Measurements from ENCODE around the gene PLEKHF1. TPM values are rescaled to one million over a fixed set of nuclear protein-coding genes. Genes with fewer than 3 reads are reported as not detected.
"Not testable (repeated sequence)": the region's sequence is repeated elsewhere in the genome, so short reads cannot be mapped to it uniquely, and the experiment has no call there.

The PLEKHF1 gene
- 1 to 10 TPM; 2.7 to 4.9 (median 3.6) TPM for polyA plus RNA-seq (ENCODE audit: insufficient read length in 10 of 10)
- long read RNA-seq, donor 1, partial matches to known transcripts = 0 of 3 reads
- long read RNA-seq, donor 1, other reads (novel, unspliced or antisense) = 0 of 3 reads
- long read RNA-seq, donor 2, partial matches to known transcripts = 0 of 2 reads
- long read RNA-seq, donor 2, other reads (novel, unspliced or antisense) = 0 of 2 reads
- long read RNA-seq, donor 3 = 0 reads
- long read RNA-seq, donor 4, partial matches to known transcripts = 0 of 2 reads
- long read RNA-seq, donor 4, other reads (novel, unspliced or antisense) = 0 of 2 reads
- long read RNA-seq, donor 5 = 0 reads
- long read RNA-seq, donor 6, partial matches to known transcripts = 0 of 3 reads
- long read RNA-seq, donor 6, other reads (novel, unspliced or antisense) = 0 of 3 reads
- long read RNA-seq, donor 7, partial matches to known transcripts = 0 of 1 reads
- long read RNA-seq, donor 7, other reads (novel, unspliced or antisense) = 0 of 1 reads
- long read RNA-seq, donor 8, partial matches to known transcripts = 0 of 2 reads
- long read RNA-seq, donor 8, other reads (novel, unspliced or antisense) = 0 of 2 reads
- long read RNA-seq, donor 9 = 0 reads

GRCh38 chr19:29665215-29665825 is at the start of gene PLEKHF1:
Gene PLEKHF1 (plus strand): TSS chr19:29665461. CDS start chr19:29673840, 8,379 bp downstream.
- DNase-seq = peak; percentile 84 to 96 (median 91)

GRCh38 chr19:29615891-29616425 is 49.3 kb upstream of the PLEKHF1 start:
- DNase-seq = no peak

- no peak for DNase-seq
Observed at GRCh38 chr19:29616541-29616940, 48.7 kb upstream of the PLEKHF1 start.

- DNase-seq = no peak
Observed at GRCh38 chr19:29617366-29618266, 47.6 kb upstream of the PLEKHF1 start.

GRCh38 chr19:29618434-29618833 is 46.8 kb upstream of the PLEKHF1 start:
- no peak for DNase-seq

- DNase-seq = no peak
Observed at GRCh38 chr19:29618871-29619270, 46.4 kb upstream of the PLEKHF1 start.

- DNase-seq = no peak
Observed at GRCh38 chr19:29620931-29621351, 44.3 kb upstream of the PLEKHF1 start.

- no peak for DNase-seq
Observed at GRCh38 chr19:29622166-29623070, 42.8 kb upstream of the PLEKHF1 start.

GRCh38 chr19:29623726-29624488 is 41.4 kb upstream of the PLEKHF1 start:
- DNase-seq = no peak

- DNase-seq = no peak
Observed at GRCh38 chr19:29624489-29625185, 40.6 kb upstream of the PLEKHF1 start.

GRCh38 chr19:29625186-29625651 is 40.0 kb upstream of the PLEKHF1 start:
- no peak for DNase-seq

GRCh38 chr19:29626386-29626785 is 38.9 kb upstream of the PLEKHF1 start:
- DNase-seq = no peak

- not testable (repeated sequence) for DNase-seq
Observed at GRCh38 chr19:29626832-29627231, 38.4 kb upstream of the PLEKHF1 start.

GRCh38 chr19:29628661-29629385 is 36.4 kb upstream of the PLEKHF1 start:
- DNase-seq = no peak

GRCh38 chr19:29629836-29630534 is 35.3 kb upstream of the PLEKHF1 start:
- DNase-seq = no peak

GRCh38 chr19:29630655-29631054 is 34.6 kb upstream of the PLEKHF1 start:
- DNase-seq = no peak

GRCh38 chr19:29631450-29631849 is 33.8 kb upstream of the PLEKHF1 start:
- DNase-seq = no peak

All from muscle of back (tissue), 13 donors.